ENCODE data around the gene FBXL7.

The FBXL7 gene

DNA sequence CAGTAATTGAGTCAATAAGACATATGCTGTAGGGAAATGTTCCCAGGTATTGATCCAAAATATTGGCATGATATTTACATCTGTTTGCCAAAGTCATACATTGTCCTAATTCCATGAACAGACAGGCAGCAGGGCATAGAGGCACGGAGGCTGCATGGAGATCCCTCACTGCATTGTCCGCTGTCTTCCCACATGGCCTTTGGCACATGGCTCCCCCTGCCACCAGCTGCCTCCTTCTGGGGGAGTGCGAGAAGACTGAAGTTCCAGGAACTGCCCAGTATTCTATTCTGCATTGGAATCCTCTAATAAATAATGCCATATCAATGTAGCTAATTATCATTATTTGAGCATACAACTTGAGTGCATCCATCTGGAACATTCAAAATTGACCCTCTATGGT, 269.0 kb downstream of the FBXL7 start:
- no peak for DNase-seq (ENCODE audit: low spot score)

DNA sequence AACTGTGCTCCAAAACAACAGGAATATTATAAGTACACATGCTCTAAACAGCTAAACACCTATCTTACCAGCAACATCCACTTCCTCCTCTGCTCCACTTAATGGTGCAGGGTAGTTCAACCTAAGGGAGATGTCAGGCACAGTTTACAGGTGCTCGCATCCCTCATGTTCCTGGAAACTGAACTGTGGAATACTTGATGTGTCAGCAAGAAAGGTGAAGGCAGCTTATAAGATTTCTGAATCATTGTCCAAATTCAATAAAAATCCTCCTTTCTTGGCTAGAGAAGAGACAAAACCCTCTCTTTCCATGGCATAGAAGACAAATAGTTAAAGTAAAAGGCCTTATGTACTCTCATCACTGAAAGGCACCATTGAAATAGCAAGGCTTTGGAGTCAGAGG, 272.2 kb downstream of the FBXL7 start:
- DNase-seq (ENCODE audit: low spot score), result no peak

- no peak for DNase-seq (ENCODE audit: low spot score)
Observed at GRCh38 chr5:15774632-15775031, 274.7 kb downstream of the FBXL7 start.

GRCh38 chr5:15776346-15776745, 276.4 kb downstream of the FBXL7 start:
- DNase-seq (ENCODE audit: low spot score), result no peak

GRCh38 chr5:15783734-15784133, 283.8 kb downstream of the FBXL7 start:
- DNase-seq (ENCODE audit: low spot score), result no peak

GRCh38 chr5:15785531-15785981, 285.6 kb downstream of the FBXL7 start:
- DNase-seq (ENCODE audit: low spot score), result no peak

- DNase-seq (ENCODE audit: low spot score), result no peak
Observed at GRCh38 chr5:15786326-15786725, 286.3 kb downstream of the FBXL7 start.

DNA sequence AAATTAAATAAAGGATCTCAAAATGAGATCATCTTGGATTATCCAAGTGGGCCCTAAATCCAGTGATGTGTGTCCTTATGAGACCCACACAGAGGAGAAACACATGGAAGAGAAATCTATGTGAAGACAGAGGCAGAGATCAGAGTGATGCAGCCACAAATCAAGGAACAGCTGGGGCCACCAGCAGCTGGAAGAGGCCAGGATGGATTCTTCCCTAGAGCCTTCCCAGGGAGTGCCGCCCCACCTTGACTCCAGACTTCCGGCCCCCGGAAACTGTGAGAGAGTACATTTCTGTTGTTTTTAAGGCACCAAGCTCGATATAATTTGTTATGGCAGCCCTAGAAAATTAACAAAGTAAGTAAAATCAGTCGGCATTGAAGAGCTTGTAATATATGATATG, 286.9 kb downstream of the FBXL7 start:
- no peak for DNase-seq (ENCODE audit: low spot score)

- no peak for DNase-seq (ENCODE audit: low spot score)
Observed at GRCh38 chr5:15787681-15788080, 287.7 kb downstream of the FBXL7 start.

GRCh38 chr5:15789642-15790041, 289.7 kb downstream of the FBXL7 start:
- no peak for DNase-seq (ENCODE audit: low spot score)

GRCh38 chr5:15790446-15791018, 290.6 kb downstream of the FBXL7 start:
- no peak for DNase-seq (ENCODE audit: low spot score)

DNA sequence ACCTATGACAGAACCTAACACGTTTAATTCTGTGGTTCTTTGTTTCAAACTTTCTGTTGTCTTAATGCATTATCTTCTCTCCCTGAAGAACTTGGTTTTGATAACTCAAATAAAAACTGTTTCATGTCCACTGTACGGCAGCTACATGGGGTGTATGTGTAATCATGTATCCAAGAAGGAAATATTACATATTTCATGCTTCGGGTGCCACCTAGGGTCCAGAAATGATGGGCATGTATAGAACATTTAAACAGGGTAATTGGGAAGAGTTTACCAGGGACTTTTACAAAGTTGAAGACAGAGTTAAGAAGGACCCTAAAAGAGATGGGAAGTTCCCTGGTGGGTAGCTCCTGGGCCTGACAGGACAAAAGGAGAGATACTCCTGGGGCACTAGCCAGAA, 291.3 kb downstream of the FBXL7 start:
- no peak for DNase-seq (ENCODE audit: low spot score)

DNA sequence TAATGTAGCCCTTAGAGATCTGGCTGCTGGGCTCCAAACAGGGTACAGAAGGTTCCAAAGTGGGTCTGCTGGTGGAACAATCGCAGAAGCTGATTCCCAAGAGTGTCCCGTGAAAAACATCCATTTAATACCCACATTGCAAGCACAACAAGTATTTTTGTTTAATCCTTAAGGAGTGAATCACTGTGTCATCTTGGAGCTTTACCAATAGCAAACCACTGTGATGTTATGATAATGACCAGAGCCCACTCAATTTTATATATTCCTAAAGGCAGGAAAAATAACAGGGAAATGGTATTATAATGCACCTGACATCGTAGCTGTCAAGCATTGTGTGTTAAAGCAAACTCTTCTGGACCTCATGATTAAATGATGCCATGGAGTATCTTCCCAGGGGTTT, 291.9 kb downstream of the FBXL7 start:
- DNase-seq (ENCODE audit: low spot score), result peak; percentile 13

DNA sequence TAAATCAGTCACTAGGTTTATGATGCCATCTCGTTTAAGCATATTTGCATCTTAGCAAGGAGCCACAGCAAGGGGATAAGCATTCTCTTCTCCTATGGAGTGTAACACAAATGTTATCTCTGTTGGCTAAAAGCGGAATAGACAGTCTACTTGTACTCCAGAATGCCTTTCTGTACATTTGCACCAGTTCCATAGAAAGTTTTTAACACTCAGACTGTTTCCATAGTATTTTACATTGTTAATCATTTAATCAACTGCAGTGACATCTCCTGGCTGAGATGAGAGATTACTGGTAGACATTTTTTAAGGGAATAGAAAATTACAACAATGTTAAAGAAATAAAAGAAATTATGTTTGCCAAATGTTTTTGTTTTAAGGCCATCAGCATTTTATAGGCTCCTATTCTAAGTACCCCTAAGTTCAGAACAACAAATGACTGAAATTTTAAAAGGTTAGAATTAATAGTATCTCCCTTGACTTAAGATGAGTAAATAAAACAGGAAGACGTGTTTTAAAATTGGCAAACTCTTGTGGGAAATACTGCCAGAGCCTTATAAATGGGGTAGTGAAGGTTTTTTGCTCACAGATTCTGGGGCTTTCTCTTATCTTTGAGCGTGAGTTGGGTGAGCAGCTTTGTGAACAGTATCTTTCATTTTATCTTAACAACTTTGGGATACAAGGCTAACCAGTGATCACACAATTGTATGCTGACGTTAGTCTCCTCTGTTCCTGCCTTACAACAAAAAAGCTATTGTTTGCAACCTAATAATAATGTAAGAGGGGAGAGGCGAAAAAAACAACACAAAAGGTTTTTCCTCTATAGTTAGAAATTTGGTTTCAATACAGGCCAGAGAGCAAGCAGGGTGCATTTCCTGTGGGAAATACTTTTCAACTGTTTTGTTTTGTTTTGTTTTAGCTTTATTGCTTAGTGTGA, 294.3 kb downstream of the FBXL7 start:
- DNase-seq (ENCODE audit: low spot score), result no peak

DNA sequence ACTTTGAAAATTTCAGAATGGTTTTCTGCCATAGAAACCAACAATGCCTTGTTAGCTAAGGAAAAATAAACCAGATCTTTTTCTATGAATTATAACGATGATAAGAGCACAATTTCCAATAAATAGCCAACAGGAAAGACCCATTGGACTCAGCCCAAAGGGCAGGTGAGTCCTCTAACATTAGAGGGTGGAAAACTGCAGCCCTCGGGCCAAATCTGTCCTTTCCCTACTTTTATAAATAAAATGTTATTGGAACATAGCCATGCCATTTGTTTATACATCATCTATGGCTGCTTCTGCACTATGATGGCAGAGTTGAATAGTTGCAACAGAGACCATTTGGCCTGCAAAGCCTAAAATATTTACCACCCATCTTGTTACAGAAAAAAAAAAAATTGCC, 296.1 kb downstream of the FBXL7 start:
- DNase-seq (ENCODE audit: low spot score), result no peak

DNA sequence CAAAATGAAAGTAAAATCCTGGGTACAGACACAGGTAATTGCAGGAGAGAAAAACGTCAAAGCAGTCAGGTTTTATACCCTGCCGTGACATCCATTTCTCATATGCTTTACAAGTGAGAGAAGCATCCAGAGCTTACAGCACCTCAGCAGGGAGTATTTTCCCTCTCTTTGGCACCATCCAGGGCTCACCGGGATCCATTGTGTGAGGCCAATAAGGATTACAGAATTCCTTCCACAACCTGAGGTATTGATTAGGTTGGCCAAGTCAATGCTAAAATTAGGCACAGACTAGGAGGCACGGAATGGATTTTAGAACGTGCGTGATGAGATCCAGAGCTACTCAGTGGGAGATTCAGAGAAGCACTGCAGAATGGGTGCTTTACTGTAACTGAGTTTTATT, 296.6 kb downstream of the FBXL7 start:
- no peak for DNase-seq (ENCODE audit: low spot score)

GRCh38 chr5:15797116-15797515, 297.1 kb downstream of the FBXL7 start:
- DNase-seq (ENCODE audit: low spot score), result no peak

- no peak for DNase-seq (ENCODE audit: low spot score)
Observed at GRCh38 chr5:15798006-15798405, 298.0 kb downstream of the FBXL7 start.

GRCh38 chr5:15799014-15799413, 299.0 kb downstream of the FBXL7 start:
- DNase-seq (ENCODE audit: low spot score), result no peak

GRCh38 chr5:15799612-15800011, 299.6 kb downstream of the FBXL7 start:
- no peak for DNase-seq (ENCODE audit: low spot score)

DNA sequence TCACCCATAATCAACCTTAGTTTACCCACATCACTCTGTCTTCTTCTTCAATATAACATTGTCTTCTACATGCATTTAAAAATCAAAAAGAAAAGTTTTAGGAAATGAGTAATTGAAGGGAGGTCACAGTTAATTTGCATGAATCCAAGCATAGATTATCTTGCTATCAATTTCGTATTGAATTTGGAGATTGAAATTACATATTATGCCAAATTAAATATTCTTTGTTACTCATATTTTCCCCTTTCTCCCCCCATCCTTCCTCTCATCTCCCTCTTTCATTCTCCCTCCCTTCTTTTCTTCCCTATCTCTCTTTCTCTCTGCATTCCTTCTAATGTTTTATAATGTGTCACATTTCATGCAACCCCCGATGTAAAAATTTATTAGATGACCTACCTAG, 303.3 kb downstream of the FBXL7 start:
- no peak for DNase-seq (ENCODE audit: low spot score)

DNA sequence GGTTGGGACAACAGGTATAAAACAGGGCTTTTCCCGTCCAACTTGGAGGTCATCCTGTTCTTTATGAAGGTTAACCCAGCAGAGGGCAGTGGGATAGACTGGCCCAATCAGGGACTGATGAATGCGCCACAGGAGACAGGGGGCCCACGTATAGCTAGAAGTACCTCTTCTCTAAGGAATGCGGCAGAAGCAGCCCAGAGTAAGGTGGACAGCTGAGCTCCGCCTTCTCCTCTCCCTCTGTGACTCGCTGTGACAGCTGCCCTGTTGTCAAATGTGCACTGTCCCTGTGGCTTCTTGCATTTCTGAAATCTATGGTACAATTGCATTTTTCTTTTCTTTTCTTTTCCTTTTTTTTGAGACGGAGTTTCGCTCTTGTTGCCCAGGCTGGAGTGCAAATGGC, 306.6 kb downstream of the FBXL7 start:
- DNase-seq (ENCODE audit: low spot score), result no peak

GRCh38 chr5:15807248-15807647, 307.3 kb downstream of the FBXL7 start:
- no peak for DNase-seq (ENCODE audit: low spot score)

DNA sequence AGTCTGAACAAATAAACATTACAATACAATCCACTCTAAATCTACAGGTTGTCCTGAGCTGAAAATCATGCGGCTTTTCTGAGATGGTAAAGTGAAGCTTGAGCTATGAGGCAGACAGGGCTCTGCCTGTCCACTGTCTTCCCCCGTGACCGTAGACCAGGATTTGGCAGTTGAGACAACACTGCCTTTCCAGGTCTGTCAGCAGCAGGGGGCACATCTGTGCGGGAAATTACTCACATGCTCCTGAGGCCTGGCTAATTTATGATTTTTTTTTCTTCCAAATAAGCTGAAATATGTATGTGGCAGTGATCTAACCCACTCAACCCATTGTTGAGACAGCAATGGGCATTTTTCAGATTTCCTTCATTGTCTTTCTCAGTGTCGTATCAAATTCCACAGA, 307.9 kb downstream of the FBXL7 start:
- no peak for DNase-seq (ENCODE audit: low spot score)
